ENCODE results near the gene CALM1. TPM values are rescaled to one million over a fixed set of nuclear protein-coding genes. Genes with fewer than 3 reads are reported as not detected.

The CALM1 gene
- total and polyA plus RNA-seq, 3 donors from 2014 or later: 379 to 526 (median 428) TPM

DNA sequence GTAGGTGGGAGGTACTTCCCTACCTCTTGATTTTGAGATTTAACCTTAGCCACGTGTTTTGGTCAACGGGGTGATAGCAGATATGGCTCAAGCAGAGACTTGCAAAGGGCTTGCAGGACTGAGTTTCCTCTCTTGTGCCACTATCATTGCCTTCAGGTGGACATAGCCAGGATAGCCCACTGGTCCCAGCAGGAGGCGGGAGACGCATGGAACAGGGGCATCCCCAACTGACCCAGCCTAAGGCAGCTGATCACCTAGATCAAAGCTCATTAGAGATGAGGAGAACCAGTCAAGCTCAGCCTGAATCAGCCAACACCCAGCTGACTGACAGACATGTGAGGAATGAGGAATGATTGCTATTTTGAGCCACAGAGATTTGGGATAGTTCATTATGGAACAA lies 49.6 kb downstream of the CALM1 start:
- WGBS, 2 donors: 89 to 92% methylated on average over 4 of the region's 4 CpGs
- H3K4me1 ChIP-seq: no peaks in the 10 kb centered on the region
- TF ChIP-seq, protein P1, sequence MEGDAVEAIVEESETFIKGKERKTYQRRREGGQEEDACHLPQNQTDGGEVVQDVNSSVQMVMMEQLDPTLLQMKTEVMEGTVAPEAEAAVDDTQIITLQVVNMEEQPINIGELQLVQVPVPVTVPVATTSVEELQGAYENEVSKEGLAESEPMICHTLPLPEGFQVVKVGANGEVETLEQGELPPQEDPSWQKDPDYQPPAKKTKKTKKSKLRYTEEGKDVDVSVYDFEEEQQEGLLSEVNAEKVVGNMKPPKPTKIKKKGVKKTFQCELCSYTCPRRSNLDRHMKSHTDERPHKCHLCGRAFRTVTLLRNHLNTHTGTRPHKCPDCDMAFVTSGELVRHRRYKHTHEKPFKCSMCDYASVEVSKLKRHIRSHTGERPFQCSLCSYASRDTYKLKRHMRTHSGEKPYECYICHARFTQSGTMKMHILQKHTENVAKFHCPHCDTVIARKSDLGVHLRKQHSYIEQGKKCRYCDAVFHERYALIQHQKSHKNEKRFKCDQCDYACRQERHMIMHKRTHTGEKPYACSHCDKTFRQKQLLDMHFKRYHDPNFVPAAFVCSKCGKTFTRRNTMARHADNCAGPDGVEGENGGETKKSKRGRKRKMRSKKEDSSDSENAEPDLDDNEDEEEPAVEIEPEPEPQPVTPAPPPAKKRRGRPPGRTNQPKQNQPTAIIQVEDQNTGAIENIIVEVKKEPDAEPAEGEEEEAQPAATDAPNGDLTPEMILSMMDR (IDR thresholded peaks at IDR 0.05): no peak
- no peak for TF ChIP-seq POLR2A (IDR thresholded peaks at IDR 0.05)

DNA sequence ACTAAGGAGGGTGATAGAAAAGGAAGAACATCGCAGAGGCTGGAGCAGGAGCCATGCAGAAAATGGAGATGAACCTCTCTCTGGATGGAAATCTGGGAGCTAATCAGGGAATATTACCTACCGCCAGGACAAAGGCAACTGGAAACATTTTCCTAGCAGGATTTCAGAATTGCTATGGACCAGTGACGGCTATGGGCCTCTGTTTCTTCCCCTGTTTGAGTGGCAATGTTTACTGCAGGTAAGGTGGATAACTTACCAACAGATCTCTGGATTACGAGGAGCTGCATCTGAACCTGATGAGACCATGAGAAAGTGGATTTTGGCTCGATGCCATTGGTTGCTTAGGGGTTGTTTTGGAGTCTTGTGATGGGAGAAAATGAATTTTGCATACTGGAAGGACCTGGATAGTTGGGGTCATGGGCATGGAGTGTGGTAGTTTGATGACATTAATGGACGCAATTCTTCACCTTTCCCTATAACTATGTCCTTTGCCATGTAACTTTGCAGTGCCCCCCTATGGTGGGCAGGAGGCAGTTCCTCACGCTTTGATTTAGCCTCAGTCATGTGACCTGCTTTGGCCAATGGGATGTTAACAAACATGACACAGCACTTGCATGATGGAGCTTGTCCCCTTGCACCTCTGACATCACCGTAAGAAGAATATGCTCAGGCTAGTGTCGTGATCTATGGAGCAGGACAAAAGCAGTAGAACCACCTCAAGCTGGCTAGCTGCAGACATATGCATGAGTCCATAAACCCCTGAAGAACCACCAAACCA lies 51.1 kb downstream of the CALM1 start:
- intact Hi-C loops (cut with DNase I; ENCODE audit: low total_unique reads): no loop called here
- 93 to 94% methylated on average over 9 of the region's 9 CpGs for WGBS, 2 donors

More for the DNA sequence above, 49.6 kb downstream of the CALM1 start:
- no peak for DNase-seq
- Histone ChIP-seq H3K4me3 (no peak overlapping the region), H3K27me3 (no peaks in the 10 kb centered on the region), H3K9me3 (no peaks in the 10 kb centered on the region), H3K36me3 (ENCODE audit: low read depth, missing control alignments) (no peaks in the 10 kb centered on the region), H3K27ac (no peak overlapping the region)
- intact Hi-C loops (cut with DNase I; ENCODE audit: low total_unique reads): no loop called here

DNA sequence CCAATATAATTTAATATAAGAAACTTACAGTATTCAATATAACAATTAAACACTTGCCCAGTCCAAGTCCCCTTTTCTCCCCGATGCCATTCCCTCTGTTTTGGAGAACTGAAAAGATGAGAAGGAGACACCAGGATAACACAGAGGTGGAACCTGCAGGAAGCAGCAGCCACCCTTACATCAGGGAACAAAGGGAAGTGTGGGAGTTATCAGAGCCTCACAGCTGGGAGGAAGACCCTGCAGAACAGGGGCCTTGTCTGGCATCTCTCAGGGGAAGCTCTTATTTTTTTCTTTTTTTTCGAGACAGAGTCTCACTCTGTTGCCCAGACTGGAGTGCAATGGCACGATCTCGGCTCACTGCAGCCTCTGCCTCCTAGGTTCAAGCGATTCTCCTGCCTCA lies 52.6 kb downstream of the CALM1 start:
- H3K9me3 ChIP-seq: no peaks in the 10 kb centered on the region
- TF ChIP-seq, protein P1 (IDR thresholded peaks at IDR 0.05): no peak
- no peak for TF ChIP-seq POLR2A (IDR thresholded peaks at IDR 0.05)
- H3K36me3 ChIP-seq (ENCODE audit: low read depth, missing control alignments): no peaks in the 10 kb centered on the region
- H3K4me1 ChIP-seq: peaks cover 7% of the 10 kb centered on the region
- H3K27me3 ChIP-seq: no peaks in the 10 kb centered on the region
- intact Hi-C loops (cut with DNase I; ENCODE audit: low total_unique reads): no loop called here
- whole genome bisulfite sequencing, 2 donors: 62 to 83% methylated on average over 5 of the region's 5 CpGs
- H3K4me3 ChIP-seq: no peak overlapping the region
- H3K27ac ChIP-seq: no peak overlapping the region
- no peak for DNase-seq

More for the DNA sequence above, 51.1 kb downstream of the CALM1 start:
- Histone ChIP-seq H3K9me3 (no peaks in the 10 kb centered on the region), H3K27me3 (no peaks in the 10 kb centered on the region), H3K36me3 (ENCODE audit: low read depth, missing control alignments) (no peaks in the 10 kb centered on the region), H3K27ac (no peak overlapping the region), H3K4me1 (no peaks in the 10 kb centered on the region), H3K4me3 (no peak overlapping the region)
- no peak for DNase-seq
- no peak for TF ChIP-seq POLR2A (IDR thresholded peaks at IDR 0.05)
- TF ChIP-seq, protein P1 (IDR thresholded peaks at IDR 0.05): no peak

DNA sequence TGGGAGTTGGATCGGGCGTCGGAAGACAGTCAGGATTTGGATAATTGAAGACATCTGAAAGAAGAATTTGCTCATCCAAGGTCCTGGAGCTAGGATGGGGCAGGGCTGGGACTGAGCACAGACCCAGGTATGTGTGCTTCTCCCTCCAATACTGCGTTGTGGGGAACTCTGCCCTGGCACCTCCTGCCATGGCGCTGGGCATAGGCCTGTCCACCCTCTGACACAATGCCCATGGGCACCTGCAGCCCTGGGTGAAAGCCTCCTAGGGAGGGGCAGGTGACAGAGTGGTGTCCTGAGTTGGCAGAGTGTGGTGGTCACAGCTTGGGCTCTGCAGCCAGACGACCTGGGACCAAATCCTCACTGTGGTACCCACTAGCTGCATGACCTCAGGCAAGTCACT lies 53.3 kb downstream of the CALM1 start:
- Histone ChIP-seq H3K27me3 (no peaks in the 10 kb centered on the region), H3K4me1 (peaks cover 7% of the 10 kb centered on the region), H3K4me3 (no peak overlapping the region), H3K27ac (no peak overlapping the region), H3K36me3 (ENCODE audit: low read depth, missing control alignments) (no peaks in the 10 kb centered on the region), H3K9me3 (no peaks in the 10 kb centered on the region)
- no peak for DNase-seq
- 95 to 97% methylated on average over 6 of the region's 6 CpGs for WGBS, 2 donors
- TF ChIP-seq, protein P1 (IDR thresholded peaks at IDR 0.05): no peak
- TF ChIP-seq POLR2A (IDR thresholded peaks at IDR 0.05): no peak
- intact Hi-C loops (cut with DNase I; ENCODE audit: low total_unique reads): no loop called here

DNA sequence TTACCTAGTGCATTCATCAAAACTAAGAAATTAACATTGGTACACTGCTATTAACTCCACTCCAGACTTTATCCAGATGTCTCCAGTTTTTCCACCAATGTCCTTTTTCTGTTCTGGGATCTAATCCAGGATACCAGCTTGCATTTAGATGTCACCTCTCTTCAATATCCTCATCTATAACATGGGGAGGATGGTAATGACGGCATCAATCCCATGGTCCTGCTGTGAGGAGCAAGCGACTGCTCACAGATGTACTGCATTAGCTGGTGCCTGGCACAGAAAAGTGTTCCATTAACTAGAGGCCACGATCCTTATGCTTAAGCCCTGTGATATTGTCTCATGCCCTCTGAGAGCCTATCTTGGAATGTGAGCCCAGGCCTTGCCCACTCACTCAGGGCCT lies 53.8 kb downstream of the CALM1 start:
- intact Hi-C loops (cut with DNase I; ENCODE audit: low total_unique reads): no loop called here
- no peaks in the 10 kb centered on the region for H3K27me3 ChIP-seq
- no peaks in the 10 kb centered on the region for H3K9me3 ChIP-seq
- H3K27ac ChIP-seq: no peak overlapping the region
- TF ChIP-seq, protein P1 (IDR thresholded peaks at IDR 0.05): no peak
- no peak for TF ChIP-seq POLR2A (IDR thresholded peaks at IDR 0.05)
- no peaks in the 10 kb centered on the region for H3K36me3 ChIP-seq (ENCODE audit: low read depth, missing control alignments)
- WGBS, 2 donors: 92 to 100% methylated on average over 3 of the region's 3 CpGs
- peaks cover 7% of the 10 kb centered on the region for H3K4me1 ChIP-seq
- H3K4me3 ChIP-seq: no peak overlapping the region
- no peak for DNase-seq

All from testis (tissue), 3 donors.